ENCODE data around the gene FNBP1. TPM values are rescaled to one million over a fixed set of nuclear protein-coding genes. Genes with fewer than 3 reads are reported as not detected.

The FNBP1 gene
- total RNA-seq, 1 experiment from 2014 or later, result 80.7 TPM

DNA sequence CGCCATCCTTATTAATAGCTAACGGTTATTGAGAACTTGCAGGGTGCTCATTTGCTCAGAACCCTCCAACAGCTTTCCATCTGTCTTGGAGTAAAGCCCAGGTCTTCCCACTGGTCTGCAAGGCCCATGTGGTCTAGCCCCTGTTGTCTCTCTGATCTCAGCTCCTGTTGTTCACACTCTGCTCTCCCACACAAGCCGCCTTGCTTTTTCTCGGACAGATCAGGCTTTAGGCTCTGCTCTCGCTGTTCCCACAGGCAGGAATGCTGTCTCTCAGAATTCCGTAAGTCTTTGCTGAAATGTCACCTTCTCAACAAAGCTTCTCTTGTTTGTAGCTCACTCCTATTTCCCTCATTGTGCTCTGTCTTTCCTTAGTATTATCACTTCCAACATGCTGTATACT is 45.1 kb upstream of the FNBP1 start:
- ChIA-PET POLR2A (ENCODE audit: unreplicated experiment) (interaction anchor here (0.7 kb wide), 1 partner anchor 689 kb away, joined by 4 read pairs; no protein-coding TSS in a partner anchor), CTCF (no interaction called here)
- Histone ChIP-seq H3K79me2 (ENCODE audit: low read depth) (no peaks in the 10 kb centered on the region), H3K4me2 (no peak overlapping the region), H2AFZ (no peak overlapping the region), H4K20me1 (ENCODE audit: insufficient read depth) (0 out of 2 replicates have a peak, but pooled peaks cover 2% of the 10 kb centered on the region), H3K4me3 (no peak overlapping the region), H3K27ac (no peak overlapping the region), H3K27me3 (ENCODE audit: insufficient read depth, low read depth) (no peaks in the 10 kb centered on the region), H3F3A (ENCODE audit: insufficient read depth, low read depth) (no peaks in the 10 kb centered on the region; the same call in 1 of the 2 replicates), H3K9me3 (ENCODE audit: insufficient read depth, low read depth) (no peaks in the 10 kb centered on the region), H3K36me3 (ENCODE audit: low read depth) (peaks cover 9% of the 10 kb centered on the region), H3K4me1 (replicated peaks; ENCODE audit: insufficient read depth) (no peaks in the 10 kb centered on the region), H3K9me2 (ENCODE audit: insufficient read depth) (no peaks in the 10 kb centered on the region)
- TF ChIP-seq EZH2 (IDR thresholded peaks at IDR 0.05; ENCODE audit: low read depth), result no peak
- TF ChIP-seq, protein P1, sequence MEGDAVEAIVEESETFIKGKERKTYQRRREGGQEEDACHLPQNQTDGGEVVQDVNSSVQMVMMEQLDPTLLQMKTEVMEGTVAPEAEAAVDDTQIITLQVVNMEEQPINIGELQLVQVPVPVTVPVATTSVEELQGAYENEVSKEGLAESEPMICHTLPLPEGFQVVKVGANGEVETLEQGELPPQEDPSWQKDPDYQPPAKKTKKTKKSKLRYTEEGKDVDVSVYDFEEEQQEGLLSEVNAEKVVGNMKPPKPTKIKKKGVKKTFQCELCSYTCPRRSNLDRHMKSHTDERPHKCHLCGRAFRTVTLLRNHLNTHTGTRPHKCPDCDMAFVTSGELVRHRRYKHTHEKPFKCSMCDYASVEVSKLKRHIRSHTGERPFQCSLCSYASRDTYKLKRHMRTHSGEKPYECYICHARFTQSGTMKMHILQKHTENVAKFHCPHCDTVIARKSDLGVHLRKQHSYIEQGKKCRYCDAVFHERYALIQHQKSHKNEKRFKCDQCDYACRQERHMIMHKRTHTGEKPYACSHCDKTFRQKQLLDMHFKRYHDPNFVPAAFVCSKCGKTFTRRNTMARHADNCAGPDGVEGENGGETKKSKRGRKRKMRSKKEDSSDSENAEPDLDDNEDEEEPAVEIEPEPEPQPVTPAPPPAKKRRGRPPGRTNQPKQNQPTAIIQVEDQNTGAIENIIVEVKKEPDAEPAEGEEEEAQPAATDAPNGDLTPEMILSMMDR (conservative IDR thresholded peaks at IDR 0.05), result no peak
- intact Hi-C loops (cut with micrococcal nuclease; ENCODE audit: unreplicated experiment), result no loop called here
- no peak for DNase-seq
- BruUV-seq (replicated peaks), result no TSS peak

- Histone ChIP-seq H3K4me2 (no peak overlapping the region), H3K4me3 (no peak overlapping the region), H3K79me2 (ENCODE audit: low read depth) (no peaks in the 10 kb centered on the region), H4K20me1 (ENCODE audit: insufficient read depth) (0 out of 2 replicates have a peak, but pooled peaks cover 2% of the 10 kb centered on the region), H3K9me2 (ENCODE audit: insufficient read depth) (no peaks in the 10 kb centered on the region), H3K27ac (no peak overlapping the region), H3K27me3 (ENCODE audit: insufficient read depth, low read depth) (no peaks in the 10 kb centered on the region), H3K4me1 (replicated peaks; ENCODE audit: insufficient read depth) (no peaks in the 10 kb centered on the region), H3K36me3 (ENCODE audit: low read depth) (peaks cover 11% of the 10 kb centered on the region), H2AFZ (no peak overlapping the region), H3F3A (ENCODE audit: insufficient read depth, low read depth) (no peaks in the 10 kb centered on the region), H3K9me3 (ENCODE audit: insufficient read depth, low read depth) (no peaks in the 10 kb centered on the region)
- intact Hi-C loops (cut with micrococcal nuclease; ENCODE audit: unreplicated experiment), result no loop called here
- BruUV-seq (replicated peaks), result no TSS peak
- TF ChIP-seq EZH2 (IDR thresholded peaks at IDR 0.05; ENCODE audit: low read depth), result no peak
- TF ChIP-seq, protein P1 (conservative IDR thresholded peaks at IDR 0.05), result no peak
- ChIA-PET CTCF (interaction anchor here (0.6 kb wide), 1 partner anchor 71 kb away, joined by 5 read pairs; no protein-coding TSS in a partner anchor), POLR2A (ENCODE audit: unreplicated experiment) (no interaction called here)
- DNase-seq, result no peak
Observed at GRCh38 chr9:130084337-130084736, 41.3 kb upstream of the FNBP1 start.

GRCh38 chr9:130078547-130078946 is 35.6 kb upstream of the FNBP1 start:
- intact Hi-C loops (cut with micrococcal nuclease; ENCODE audit: unreplicated experiment), result no loop called here
- H3K4me2 ChIP-seq, result no peak overlapping the region
- no TSS peak for BruUV-seq (replicated peaks)
- no peaks in the 10 kb centered on the region for H3K9me3 ChIP-seq (ENCODE audit: insufficient read depth, low read depth)
- no peaks in the 10 kb centered on the region for H3K4me1 ChIP-seq (replicated peaks; ENCODE audit: insufficient read depth)
- CTCF ChIA-PET, result no interaction called here
- DNase-seq, result no peak
- POLR2A ChIA-PET (ENCODE audit: unreplicated experiment), result no interaction called here
- no peak overlapping the region for H3K27ac ChIP-seq
- no peaks in the 10 kb centered on the region for H3F3A ChIP-seq (ENCODE audit: insufficient read depth, low read depth)
- H3K27me3 ChIP-seq (ENCODE audit: insufficient read depth, low read depth), result no peaks in the 10 kb centered on the region
- H4K20me1 ChIP-seq (ENCODE audit: insufficient read depth), result 0 out of 2 replicates have a peak, but pooled peaks cover 3% of the 10 kb centered on the region
- H3K79me2 ChIP-seq (ENCODE audit: low read depth), result no peaks in the 10 kb centered on the region
- TF ChIP-seq, protein P1 (conservative IDR thresholded peaks at IDR 0.05), result no peak
- no peak for TF ChIP-seq EZH2 (IDR thresholded peaks at IDR 0.05; ENCODE audit: low read depth)
- H3K4me3 ChIP-seq, result no peak overlapping the region
- no peak overlapping the region for H2AFZ ChIP-seq
- no peaks in the 10 kb centered on the region for H3K9me2 ChIP-seq (ENCODE audit: insufficient read depth)
- H3K36me3 ChIP-seq (ENCODE audit: low read depth), result peaks cover 27% of the 10 kb centered on the region

All from PC-9 (cell line).